Measurements from ENCODE around the gene FBXL16.

The FBXL16 gene

GRCh38 chr16:659618-660017 is 46.0 kb downstream of the FBXL16 start:
- no peak overlapping the region for H3K27ac ChIP-seq (ENCODE audit: low read depth, low read length, poor library complexity, severe bottlenecking)
- peaks cover 50% of the 10 kb centered on the region for H3K36me3 ChIP-seq (ENCODE audit: insufficient read depth, low read length)
- no peak overlapping the region for H2AFZ ChIP-seq (ENCODE audit: low read length)
- TF ChIP-seq CTCF (IDR thresholded peaks at IDR 0.05; ENCODE audit: low read length): no peak
- TF ChIP-seq EZH2 (IDR thresholded peaks at IDR 0.05; ENCODE audit: borderline replicate concordance, low read length): no peak
- H4K20me1 ChIP-seq (ENCODE audit: insufficient read depth, low read length): no peaks in the 10 kb centered on the region
- H3K27me3 ChIP-seq (ENCODE audit: insufficient read depth, low read length): no peaks in the 10 kb centered on the region
- no peaks in the 10 kb centered on the region for H3K9me3 ChIP-seq (ENCODE audit: low read length)
- no peaks in the 10 kb centered on the region for H3K9me2 ChIP-seq (ENCODE audit: low read depth, low read length)
- H3K4me3 ChIP-seq (ENCODE audit: low read depth, low read length, poor library complexity, severe bottlenecking): no peak overlapping the region
- no peaks in the 10 kb centered on the region for H3F3A ChIP-seq (ENCODE audit: insufficient read depth, low read length)
- H3K9ac ChIP-seq (ENCODE audit: low read length): no peak overlapping the region
- H3K4me1 ChIP-seq (ENCODE audit: insufficient read depth, low read length, severe bottlenecking): peaks cover 6% of the 10 kb centered on the region
- H3K4me2 ChIP-seq (ENCODE audit: low read length): no peak overlapping the region
- H3K79me2 ChIP-seq (ENCODE audit: insufficient read depth, low read length): no peaks in the 10 kb centered on the region

GRCh38 chr16:658679-659571 is 46.7 kb downstream of the FBXL16 start:
- Histone ChIP-seq H4K20me1 (ENCODE audit: insufficient read depth, low read length) (no peaks in the 10 kb centered on the region), H3K4me1 (ENCODE audit: insufficient read depth, low read length, severe bottlenecking) (peaks cover 6% of the 10 kb centered on the region), H3F3A (ENCODE audit: insufficient read depth, low read length) (no peaks in the 10 kb centered on the region), H3K27me3 (ENCODE audit: insufficient read depth, low read length) (no peaks in the 10 kb centered on the region), H3K4me3 (ENCODE audit: low read depth, low read length, poor library complexity, severe bottlenecking) (no peak overlapping the region), H3K9me2 (ENCODE audit: low read depth, low read length) (no peaks in the 10 kb centered on the region), H3K79me2 (ENCODE audit: insufficient read depth, low read length) (no peaks in the 10 kb centered on the region), H3K9ac (ENCODE audit: low read length) (no peak overlapping the region), H2AFZ (ENCODE audit: low read length) (no peak overlapping the region), H3K36me3 (ENCODE audit: insufficient read depth, low read length) (peaks cover 47% of the 10 kb centered on the region), H3K27ac (ENCODE audit: low read depth, low read length, poor library complexity, severe bottlenecking) (no peak overlapping the region), H3K9me3 (ENCODE audit: low read length) (no peaks in the 10 kb centered on the region), H3K4me2 (ENCODE audit: low read length) (no peak overlapping the region)
- TF ChIP-seq CTCF (IDR thresholded peaks at IDR 0.05; ENCODE audit: low read length) (peak; percentile 30; the same call in 1 of the 2 replicates), EZH2 (IDR thresholded peaks at IDR 0.05; ENCODE audit: borderline replicate concordance, low read length) (no peak)

- no peak overlapping the region for H3K9ac ChIP-seq (ENCODE audit: low read length)
- no peak overlapping the region for H2AFZ ChIP-seq (ENCODE audit: low read length)
- H3K9me3 ChIP-seq (ENCODE audit: low read length): no peaks in the 10 kb centered on the region
- peaks cover 49% of the 10 kb centered on the region for H3K36me3 ChIP-seq (ENCODE audit: insufficient read depth, low read length)
- no peaks in the 10 kb centered on the region for H3F3A ChIP-seq (ENCODE audit: insufficient read depth, low read length)
- H3K4me1 ChIP-seq (ENCODE audit: insufficient read depth, low read length, severe bottlenecking): peaks cover 6% of the 10 kb centered on the region
- H3K79me2 ChIP-seq (ENCODE audit: insufficient read depth, low read length): no peaks in the 10 kb centered on the region
- no peak overlapping the region for H3K27ac ChIP-seq (ENCODE audit: low read depth, low read length, poor library complexity, severe bottlenecking)
- H4K20me1 ChIP-seq (ENCODE audit: insufficient read depth, low read length): no peaks in the 10 kb centered on the region
- H3K4me2 ChIP-seq (ENCODE audit: low read length): no peak overlapping the region
- H3K27me3 ChIP-seq (ENCODE audit: insufficient read depth, low read length): no peaks in the 10 kb centered on the region
- TF ChIP-seq EZH2 (IDR thresholded peaks at IDR 0.05; ENCODE audit: borderline replicate concordance, low read length) (no peak), CTCF (IDR thresholded peaks at IDR 0.05; ENCODE audit: low read length) (no peak)
- H3K9me2 ChIP-seq (ENCODE audit: low read depth, low read length): no peaks in the 10 kb centered on the region
- H3K4me3 ChIP-seq (ENCODE audit: low read depth, low read length, poor library complexity, severe bottlenecking): no peak overlapping the region
Observed at GRCh38 chr16:657487-657886, 48.1 kb downstream of the FBXL16 start.

All from OCI-LY1 (cell line).